Activated CD4-positive, CD25-positive, alpha-beta regulatory T cell treated with anti-CD3 and anti-CD28 coated beads, Interleukin-2, amount 50 U/mL, for 24 hours (primary cell): ENCODE measurements around the gene TMPRSS2.

ENCODE experiments used
- ATAC-seq, 2 donors: fragments of 150-1000 bp; cut with Tn5 transposase; one replicate each; pipeline ENCODE4 v1.10.0; 2021; ENCODE audit warnings: mild to moderate bottlenecking in 1 of 2, moderate library complexity in 1 of 2

Gene TMPRSS2

DNA sequence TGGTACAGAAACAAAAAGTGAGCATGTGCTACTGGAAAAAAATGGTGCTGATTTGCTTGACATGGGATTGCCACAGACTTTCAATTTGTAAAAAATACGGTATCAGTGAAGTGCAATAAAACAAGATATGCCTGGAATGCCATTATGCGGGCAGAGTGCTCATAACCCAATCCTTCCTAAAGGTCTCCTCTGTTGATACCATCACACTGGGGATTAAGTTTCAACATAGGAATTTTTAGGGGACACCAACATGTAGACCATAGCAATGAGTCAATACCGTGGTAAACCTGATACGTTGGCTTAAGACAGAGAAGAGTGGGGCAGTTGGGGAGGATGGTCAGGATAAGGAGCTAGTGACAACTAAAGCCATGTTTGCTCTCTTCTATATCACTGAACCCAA lies 61.4 kb downstream of the TMPRSS2 start:
- ATAC-seq, result no peak

DNA sequence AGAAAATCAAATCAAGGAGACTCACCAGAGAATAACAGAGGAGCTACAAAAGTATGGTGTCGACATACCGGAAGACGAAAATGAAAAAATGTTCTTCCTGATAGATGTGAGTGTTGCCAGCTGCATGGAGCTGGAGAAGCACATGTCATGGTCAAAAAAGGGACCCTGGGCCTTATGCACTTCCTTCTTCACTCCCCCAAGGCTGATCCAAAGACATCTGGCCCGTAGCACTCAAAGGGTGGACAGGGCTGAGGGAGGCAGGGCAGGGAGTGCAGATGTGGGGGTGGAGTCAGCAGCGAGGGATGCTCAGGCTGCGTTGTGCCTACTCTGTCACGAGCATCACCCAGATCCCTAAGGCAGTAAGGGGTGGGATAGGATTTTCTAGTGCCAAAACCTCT lies 62.5 kb downstream of the TMPRSS2 start:
- no peak for ATAC-seq

DNA sequence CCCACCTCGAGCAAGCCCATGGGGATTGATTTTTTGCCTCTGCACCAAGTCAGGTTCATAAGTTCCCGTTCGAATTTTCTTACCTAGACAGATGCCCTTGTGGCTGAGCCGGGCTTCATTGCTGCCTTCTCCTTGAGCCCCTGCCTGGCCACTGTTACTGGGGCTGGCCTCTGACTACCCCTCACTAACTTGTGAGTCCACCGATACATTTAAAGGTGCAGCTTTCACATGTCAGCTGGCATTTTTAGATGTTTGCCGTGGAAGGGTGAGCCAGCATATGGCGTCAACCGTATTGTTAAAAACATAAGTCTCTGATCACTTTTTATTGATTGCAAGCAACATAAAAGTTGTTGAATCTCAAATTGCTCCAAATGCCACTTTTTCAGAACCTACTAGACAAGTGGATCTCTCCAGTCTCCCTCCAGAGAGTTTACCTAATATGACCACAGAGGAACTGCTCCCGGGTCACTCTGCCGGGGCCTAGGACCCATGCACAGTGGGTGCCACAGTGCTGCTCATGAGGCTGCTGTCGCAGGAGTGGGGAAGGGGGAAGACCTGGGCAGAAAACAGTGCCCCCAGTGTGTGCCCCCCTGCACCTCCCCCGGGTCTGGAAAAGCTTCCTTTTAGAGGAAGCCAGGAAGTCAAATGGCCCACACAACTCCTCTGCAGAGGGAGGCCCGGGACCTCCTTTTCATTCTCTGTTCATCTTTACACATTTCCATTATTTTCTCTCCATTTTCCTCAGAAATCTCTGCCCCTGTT lies 63.1 kb downstream of the TMPRSS2 start:
- no peak for ATAC-seq

DNA sequence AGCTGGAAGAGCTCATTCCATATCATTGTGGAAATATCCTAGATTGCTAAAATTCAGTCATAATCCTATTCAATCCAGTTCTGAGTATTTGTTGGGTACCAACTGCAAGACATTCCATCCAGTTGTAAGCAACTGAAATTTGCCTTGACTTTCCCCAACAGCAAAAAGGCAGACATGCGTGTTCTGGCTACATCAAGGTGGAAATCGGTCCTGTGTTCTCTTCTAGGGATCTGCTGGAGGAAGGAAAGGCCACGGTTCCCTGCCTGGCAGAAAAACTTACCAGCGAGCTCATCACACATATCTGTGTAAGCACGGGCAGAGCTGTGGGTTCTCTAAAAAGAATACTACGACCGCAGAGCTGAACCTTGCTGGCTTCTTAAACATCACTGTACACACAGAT lies 64.4 kb downstream of the TMPRSS2 start:
- no peak for ATAC-seq

DNA sequence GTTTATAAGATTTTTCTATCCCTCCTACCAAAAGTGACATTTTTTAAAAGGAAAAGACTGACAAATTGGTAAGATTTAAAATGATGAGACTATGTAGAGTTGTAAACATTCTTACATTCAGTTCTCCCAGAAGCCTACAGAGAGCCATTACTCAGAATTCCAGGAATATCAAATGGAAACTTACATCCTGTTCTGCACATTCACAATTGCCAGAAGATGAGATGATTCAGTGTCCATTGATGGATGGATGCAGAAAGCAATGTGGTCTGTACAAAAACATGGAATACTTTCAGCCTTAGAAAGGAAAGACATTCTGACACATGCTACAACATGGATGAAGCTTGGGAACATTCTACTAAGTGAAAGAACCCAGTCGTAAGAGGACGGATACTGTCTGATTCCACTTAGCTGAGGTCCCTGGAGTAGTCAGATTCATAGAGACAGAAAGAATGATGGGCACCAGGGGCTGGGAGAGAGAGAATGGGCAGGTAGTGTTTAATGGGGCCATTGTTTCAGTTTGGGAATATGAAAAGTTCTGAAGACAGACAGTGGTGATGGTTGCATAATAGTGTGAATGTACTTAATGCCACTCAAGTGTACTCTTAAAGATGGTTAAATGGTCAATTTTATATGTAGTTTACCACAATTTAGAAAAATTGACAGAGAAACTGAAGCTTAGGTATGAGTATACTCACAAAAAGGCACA lies 65.3 kb downstream of the TMPRSS2 start:
- no peak for ATAC-seq

DNA sequence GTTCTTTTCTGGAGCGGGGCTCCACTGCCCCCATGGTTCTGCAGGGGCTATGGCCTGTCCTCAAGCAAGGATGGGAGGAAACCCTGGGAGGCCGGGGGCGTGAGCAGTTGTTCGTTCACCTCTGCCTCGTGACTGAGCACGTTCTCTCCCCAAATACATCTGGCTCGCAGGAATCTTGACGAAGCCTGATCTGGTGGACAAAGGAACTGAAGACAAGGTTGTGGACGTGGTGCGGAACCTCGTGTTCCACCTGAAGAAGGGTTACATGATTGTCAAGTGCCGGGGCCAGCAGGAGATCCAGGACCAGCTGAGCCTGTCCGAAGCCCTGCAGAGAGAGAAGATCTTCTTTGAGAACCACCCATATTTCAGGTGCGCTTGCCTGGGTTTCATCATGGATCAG lies 66.4 kb downstream of the TMPRSS2 start:
- ATAC-seq, result no peak

DNA sequence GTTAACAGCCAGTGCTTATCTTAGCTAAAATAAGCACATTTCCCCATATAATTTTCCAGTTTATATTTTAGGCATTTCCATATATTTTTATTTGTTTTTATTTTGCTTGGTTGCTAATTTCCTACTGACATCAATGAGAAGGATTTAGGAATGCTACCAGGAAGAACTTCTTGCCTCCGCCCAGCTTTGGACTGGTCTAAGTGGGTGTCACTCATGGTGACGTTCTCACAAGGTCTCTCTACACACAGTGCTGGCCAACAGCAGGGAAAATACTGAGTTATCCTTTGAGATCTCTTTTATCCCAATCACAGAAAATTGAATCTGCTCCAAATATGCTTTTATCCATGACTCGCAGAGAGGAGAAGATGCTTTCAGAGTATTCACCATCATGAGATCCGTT lies 68.7 kb downstream of the TMPRSS2 start:
- no peak for ATAC-seq

DNA sequence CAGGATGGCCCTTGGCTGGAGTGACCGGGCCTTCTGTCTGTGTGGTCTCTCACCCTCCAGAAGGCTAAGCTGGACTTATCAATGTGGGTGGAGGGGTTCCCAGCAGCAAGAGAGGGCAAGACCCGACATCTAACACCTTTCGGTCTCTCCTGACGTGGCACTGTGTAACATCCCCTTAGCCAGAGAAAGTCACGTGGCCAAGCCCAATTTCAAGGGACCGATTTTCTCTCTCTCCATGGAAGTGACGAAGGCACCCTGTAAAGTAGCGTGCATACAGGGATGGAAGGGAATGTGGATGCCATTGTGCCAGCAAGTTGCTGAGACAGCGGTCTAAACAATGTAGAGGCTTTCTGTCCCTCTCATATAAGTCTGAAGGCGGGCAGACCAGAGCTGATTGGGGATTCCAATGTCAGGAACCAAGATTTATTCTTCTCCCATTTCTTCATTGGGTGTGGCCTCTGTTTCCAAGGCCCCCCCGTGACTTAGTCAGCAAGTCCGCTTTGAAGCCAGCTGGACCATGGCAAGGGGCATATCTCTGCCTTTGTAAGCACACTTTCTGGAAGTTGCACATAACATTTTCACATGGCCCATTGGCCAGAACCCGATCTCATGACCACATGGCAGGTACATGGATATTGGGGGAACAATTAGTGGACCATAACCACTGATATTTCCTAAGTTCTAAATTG lies 69.4 kb downstream of the TMPRSS2 start:
- no peak for ATAC-seq

DNA sequence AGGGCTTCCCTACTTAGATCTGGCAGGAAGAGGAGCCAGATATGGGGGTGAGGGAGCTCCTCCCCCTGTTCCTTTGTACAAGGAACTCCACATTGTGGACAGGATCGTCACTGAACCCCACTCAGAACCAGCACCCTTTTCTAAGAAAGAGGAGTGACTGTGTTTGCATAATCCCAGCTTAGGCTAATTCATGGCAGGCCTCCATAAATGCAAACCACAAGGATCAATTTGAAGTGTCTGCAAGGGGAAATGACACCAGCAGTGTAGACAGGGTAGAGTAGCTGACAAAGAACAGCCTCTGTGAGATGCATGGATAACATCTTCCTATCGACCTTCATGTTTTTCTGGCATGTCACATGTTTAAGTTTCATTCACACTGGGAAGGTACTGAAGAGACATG lies 70.2 kb downstream of the TMPRSS2 start:
- no peak for ATAC-seq

DNA sequence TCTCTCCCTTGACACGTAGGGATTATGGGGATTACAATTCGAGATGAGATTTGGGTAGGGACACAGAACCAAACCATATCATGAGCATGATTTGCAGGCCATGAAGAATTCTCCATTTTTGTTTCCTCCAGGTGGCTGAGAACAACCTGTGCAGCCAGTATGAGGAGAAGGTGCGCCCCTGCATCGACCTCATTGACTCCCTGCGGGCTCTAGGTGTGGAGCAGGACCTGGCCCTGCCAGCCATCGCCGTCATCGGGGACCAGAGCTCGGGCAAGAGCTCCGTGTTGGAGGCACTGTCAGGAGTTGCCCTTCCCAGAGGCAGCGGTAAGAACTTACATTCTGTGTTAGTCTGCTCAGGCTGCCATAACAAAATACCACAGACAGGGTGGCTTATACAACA lies 72.3 kb downstream of the TMPRSS2 start:
- no peak for ATAC-seq

DNA sequence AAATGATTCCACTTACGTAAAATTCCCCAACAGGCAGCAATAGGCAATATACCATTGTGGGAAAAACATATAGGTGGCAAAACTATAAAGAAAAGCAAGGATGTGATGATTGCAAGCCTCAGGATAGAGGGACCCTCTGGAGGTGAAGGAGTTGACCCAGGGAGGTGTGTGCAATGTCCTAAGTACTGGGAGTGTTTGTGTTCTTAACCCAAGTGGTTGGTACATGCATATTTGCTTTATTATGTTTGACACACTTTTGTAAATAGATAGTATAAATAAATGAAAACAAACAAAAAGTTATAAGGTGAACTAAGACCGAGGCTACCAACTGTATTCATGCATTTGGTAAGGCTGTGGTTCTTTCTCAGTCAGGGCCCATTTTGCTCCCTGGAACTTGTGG lies 74.4 kb downstream of the TMPRSS2 start:
- no peak for ATAC-seq

DNA sequence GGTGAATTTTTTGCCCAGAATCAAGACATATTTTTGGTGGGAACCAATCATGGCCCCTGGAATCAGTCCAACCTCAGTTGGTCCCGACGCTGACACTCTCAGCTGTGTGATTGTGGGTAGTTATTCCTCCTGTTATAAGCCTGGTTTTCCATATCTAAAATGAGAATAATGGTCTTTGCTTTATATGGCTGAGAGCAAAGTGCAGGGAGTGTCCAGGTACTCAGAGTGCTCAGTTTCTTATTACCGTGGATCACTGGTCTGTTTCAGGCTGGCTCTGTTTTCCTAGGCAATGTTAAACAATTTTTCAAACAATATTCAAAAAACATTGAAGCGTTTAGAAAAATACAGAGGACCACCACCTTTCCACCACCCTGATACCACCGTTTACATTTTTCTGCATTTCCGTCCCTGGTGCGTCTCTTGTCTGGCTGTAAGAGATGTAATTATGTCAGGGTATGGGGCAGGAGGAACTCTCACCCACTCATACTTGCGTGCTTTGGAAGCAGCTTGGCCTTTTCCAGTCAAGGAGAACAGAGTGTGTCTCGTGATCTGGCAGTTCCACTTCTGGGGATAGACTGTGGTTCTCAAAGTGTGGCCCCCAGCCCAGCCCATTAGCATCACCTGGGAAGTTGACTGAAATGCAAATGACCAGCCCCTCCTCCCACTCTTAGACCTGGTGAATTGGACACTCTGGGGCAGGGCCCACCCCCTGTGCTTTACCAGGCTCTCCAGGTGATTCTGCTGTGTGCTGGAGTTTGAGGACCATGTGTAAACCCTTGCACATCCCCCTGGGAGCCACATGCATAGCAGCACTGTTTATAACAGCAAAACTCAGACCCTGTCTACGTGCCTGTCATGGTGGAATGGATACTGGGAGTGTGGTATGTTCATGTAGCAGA lies 75.1 kb downstream of the TMPRSS2 start:
- ATAC-seq, result no peak

DNA sequence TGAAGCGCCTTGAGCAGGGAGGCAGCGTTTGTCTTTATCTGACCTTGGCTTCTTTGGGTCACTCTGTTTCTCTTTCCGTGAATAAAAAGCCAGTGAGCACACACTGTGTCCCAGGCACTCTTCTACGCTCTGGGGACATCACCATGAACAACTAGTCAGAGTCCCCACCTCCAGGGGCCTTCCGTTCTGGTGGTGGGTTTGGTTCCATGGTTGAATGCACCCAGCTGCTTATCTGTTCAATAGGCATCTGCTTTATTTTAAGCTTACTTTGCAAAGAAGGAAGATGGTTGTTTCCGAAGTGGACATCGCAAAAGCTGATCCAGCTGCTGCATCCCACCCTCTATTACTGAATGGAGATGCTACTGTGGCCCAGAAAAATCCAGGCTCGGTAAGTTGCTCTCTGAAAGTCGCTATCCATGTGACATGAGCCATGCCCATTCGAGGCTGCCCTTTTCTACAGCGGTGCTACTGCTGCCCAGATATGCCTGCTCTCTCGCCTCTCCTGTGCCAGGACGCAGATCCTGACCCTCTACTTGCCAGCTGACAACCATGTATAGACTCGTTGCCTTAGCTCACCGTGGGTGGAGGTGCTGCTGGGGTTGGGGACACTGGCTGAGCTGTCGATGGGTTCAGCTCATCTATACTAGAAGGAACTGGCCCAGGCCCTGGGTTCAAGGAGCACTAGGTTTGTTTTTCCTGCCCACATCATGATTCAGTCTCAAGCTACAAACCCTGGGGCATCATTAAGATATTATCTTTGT lies 76.0 kb downstream of the TMPRSS2 start:
- ATAC-seq, result no peak

DNA sequence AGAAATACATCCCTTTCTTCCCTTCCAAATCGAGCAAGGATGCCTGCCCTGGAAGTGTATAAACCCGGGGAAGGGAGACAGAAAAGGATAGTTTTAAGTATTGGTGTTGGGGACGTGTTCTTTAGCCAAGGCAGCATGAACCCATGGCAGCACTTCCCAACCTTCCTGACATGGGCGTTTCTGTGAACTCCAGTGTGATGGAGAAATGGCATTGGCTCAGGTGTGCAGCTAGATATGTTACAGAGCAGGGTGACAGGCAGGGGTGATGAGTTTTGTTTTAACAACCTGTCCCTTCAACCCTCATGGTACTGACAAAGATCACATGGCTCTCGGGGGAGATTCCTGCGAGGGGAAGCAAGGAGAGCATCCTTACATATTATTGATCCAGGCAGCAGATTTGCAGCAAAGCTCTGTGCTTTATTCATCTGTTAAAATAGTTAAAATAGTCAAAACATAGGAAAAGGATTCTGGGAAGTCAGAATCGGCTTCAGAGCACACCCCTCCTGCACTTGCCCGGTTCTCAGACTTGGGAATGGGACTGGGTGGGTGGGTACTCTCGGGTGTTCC lies 78.0 kb downstream of the TMPRSS2 start:
- ATAC-seq, result no peak

DNA sequence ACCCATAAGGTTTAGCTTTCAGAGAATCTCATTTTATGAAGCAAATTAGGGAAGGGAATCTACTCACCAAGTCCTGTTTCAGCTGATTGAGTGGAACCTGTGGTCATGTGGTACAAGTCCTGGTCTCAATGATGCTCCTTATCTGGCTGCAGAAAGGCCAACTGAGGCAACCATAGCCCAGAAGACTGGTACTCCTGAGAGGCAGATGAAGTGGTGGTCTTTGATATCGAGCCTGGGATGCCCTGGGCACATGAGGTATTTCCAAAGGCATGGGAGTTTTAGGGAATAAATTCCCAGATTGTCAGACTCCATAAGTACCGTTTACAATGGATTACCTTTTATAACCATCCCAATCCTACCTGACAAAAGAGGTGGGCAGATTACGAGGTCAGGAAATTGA lies 78.7 kb downstream of the TMPRSS2 start:
- ATAC-seq, result no peak

DNA sequence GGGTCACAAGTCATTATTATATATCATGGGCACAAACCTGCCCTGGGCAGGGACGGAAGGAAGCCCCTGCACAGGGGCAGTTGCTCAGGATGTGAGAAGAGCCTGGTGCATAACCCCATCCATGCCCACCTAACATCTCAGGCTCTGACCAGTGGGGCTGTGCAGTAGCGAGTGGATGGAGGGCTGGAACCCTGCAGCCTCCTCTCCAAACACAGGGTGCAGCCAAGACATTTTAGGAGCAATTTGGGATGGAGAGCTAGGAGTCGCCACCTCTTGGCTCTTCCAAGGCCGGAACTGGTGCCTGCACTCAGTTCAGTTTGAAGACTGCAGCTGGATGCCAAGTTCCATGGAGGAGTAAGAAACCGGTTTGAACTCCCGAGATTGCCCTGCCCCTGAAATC lies 79.1 kb downstream of the TMPRSS2 start:
- no peak for ATAC-seq

DNA sequence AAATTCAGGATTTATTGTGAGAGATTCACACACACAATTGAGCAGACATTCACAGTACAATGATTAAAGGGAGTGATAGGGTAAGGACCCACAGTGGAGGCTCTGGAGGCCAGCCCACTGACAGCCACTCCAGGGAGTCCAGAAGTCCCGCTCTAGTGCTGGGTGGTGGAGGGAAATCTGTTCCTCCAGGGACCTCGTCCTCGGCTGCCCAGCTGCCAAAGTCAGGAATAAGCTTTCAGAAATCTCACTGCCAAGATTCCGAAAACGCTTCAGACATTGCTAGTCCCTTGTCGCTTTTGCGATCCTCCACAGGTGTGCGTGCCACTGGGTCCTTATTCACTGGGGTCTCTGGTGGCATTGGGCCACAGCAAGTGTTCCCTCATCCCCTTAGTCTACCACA lies 79.6 kb downstream of the TMPRSS2 start:
- no peak for ATAC-seq

DNA sequence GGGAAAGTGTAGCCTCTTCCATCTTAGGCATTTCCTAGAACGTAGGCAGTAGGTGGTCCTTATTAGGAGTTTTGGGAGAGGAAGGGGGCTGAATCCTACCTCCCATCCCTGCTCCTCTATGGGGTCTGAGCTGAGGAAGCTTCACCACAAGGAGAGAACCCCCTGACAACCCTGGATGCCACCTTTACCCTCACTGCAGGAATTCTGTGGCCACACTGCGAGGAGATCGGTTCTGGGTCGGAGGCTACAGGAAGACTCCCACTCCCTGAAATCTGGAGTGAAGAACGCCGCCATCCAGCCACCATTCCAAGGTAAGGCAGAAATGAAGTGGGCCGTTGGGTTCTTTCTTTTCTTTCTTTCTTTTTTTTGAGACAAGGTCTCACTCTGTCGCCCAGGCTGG lies 80.4 kb downstream of the TMPRSS2 start:
- ATAC-seq, result no peak

DNA sequence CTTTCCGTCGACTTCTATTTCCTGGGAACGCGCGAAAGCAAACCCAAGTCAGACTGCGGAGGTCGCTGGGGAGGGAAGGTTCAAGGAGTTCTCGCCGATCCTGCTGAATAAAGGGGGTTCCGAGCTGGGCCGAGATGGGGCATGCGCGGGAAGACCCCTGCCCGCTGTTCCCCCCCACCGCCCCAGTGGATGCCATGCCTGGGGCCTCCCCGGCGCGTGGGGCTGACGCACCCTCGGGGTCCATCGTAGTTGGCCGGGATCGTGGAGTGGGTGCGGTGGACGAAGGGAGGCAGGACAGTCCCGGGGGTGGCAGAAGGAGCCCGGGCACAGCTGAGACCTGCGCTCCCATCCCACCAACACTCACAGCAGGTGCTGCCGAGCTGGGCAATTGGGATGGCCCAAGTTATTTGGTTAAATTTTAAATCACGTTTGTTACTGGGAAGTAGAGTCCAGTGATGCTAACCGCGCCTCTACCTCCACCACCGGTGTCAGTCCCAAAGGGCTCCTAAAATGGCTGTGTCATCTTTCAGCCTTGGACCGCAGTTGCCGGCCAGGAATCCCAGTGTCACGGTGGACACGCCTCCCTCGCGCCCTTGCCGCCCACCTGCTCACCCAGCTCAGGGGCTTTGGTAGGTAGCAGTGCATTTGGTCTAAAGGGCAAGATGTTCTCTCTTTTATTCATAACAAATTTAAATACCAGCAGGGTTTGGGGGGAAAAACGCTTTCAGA lies 81.1 kb downstream of the TMPRSS2 start:
- no peak for ATAC-seq

DNA sequence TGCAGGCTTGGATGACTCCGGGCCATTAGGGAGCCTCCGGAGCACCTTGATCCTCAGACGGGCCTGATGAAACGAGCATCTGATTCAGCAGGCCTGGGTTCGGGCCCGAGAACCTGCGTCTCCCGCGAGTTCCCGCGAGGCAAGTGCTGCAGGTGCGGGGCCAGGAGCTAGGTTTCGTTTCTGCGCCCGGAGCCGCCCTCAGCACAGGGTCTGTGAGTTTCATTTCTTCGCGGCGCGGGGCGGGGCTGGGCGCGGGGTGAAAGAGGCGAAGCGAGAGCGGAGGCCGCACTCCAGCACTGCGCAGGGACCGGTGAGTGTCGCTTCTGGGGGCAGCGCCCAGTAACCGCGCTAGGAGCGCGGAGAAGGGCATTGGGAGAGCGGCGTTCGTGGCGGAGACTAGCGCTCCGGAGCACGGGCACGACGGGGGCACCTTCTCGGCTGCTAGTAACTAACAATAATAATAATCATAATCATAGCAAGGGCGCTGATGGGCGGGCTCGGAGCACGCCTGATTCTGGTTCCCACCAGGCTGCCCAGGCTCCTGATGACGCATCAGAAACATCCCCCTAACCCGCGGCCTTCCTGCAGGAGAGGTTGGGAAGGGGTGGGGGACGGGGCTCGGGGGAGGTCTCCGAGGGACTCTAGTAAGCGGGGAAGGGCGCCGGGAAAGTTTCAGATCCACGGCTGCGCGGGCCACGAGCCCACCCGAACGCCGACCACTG lies 81.8 kb downstream of the TMPRSS2 start, which contains the start of gene MX1:
MX1 (plus strand) TSS at position 286 of the 722 bp plus-strand sequence. CDS start 5,832 bp downstream, outside the sequence.
- peak; percentile 98 for ATAC-seq
